ENCODE results near the gene SAA1. TPM values are rescaled to one million over a fixed set of nuclear protein-coding genes. Genes with fewer than 3 reads are reported as not detected.
"Not testable (repeated sequence)": the region's sequence is repeated elsewhere in the genome, so short reads cannot be mapped to it uniquely, and the experiment has no call there.

Gene SAA1
- total RNA-seq, 1 donor from 2014 or later = not detected

DNA sequence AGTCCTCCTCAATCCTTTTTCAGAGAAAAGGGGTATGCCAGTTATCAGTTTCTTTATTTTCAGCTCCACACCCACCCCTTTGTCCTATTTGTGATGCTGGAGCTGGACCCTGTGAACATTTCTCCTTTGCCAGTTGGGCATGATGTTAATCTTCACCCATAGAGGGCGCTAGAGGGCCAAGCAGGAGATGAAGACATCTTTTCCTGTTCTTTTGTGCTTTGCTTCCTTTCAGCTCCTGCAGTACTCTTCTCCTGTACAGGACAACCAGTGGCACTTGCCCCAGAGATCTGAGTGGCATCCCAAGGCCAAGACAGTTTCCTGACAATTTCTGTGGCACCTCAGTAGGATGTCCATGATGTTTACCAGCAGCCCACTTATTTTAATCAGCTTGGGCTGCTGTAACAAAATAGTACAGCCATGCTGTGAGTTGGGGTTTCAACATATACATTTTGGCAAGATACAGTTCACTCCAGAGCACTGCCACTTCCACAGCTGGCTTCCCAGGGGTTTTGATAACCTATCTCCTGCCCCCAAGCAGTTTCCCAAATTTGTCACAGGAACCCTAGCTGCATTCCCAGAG, 22.2 kb upstream of the SAA1 start:
- Mint-ChIP-seq H3K9me3 (no peaks in the 10 kb centered on the region), H3K36me3 (ENCODE audit: low read depth) (no peaks in the 10 kb centered on the region), H3K4me1 (ENCODE audit: low read depth) (peaks cover 39% of the 10 kb centered on the region), H3K4me3 (no peak overlapping the region), H3K27me3 (ENCODE audit: insufficient read depth) (peaks cover 27% of the 10 kb centered on the region), H3K27ac (peak overlapping the region; percentile 10)
- intact Hi-C loops (cut with micrococcal nuclease) = loop anchor here (1.0 to 10.0 kb wide), 11 partner anchors 38 to 520 kb away; partner anchors contain the start of genes SERGEF, SPTY2D1 and TSG101
- peak; percentile 65 for DNase-seq (ENCODE audit: low spot score)

GRCh38 chr11:18245396-18245795, 20.7 kb upstream of the SAA1 start:
- H3K9me3 Mint-ChIP-seq = no peaks in the 10 kb centered on the region
- DNase-seq (ENCODE audit: low spot score) = no peak
- H3K27me3 Mint-ChIP-seq (ENCODE audit: insufficient read depth) = peaks cover 17% of the 10 kb centered on the region
- no peaks in the 10 kb centered on the region for H3K36me3 Mint-ChIP-seq (ENCODE audit: low read depth)
- no peak overlapping the region for H3K27ac Mint-ChIP-seq
- no peak overlapping the region for H3K4me3 Mint-ChIP-seq
- intact Hi-C loops (cut with micrococcal nuclease) = loop anchor here (2.0 to 10.0 kb wide), 3 partner anchors 231 to 389 kb away; partner anchors contain the start of genes SERGEF, SPTY2D1 and TSG101
- H3K4me1 Mint-ChIP-seq (ENCODE audit: low read depth) = peaks cover 39% of the 10 kb centered on the region

- peaks cover 39% of the 10 kb centered on the region for H3K4me1 Mint-ChIP-seq (ENCODE audit: low read depth)
- H3K9me3 Mint-ChIP-seq; H3K27me3 Mint-ChIP-seq (ENCODE audit: insufficient read depth); H3K36me3 Mint-ChIP-seq (ENCODE audit: low read depth): not testable (repeated sequence)
- peak; percentile 48 for DNase-seq (ENCODE audit: low spot score)
- intact Hi-C loops (cut with micrococcal nuclease) = loop anchor here (10.0 kb wide), 2 partner anchors 232 to 388 kb away; partner anchors contain the start of genes SERGEF and SPTY2D1
- H3K4me3 Mint-ChIP-seq = peak overlapping the region; percentile 66
- H3K27ac Mint-ChIP-seq = peak overlapping the region; percentile 84
These were observed 19.5 kb upstream of the SAA1 start for GRCh38 chr11:18246379-18247190.

- H3K9me3 Mint-ChIP-seq; H3K36me3 Mint-ChIP-seq (ENCODE audit: low read depth); DNase-seq (ENCODE audit: low spot score): not testable (repeated sequence)
- intact Hi-C loops (cut with micrococcal nuclease) = loop anchor here (10.0 kb wide), 2 partner anchors 232 to 388 kb away; partner anchors contain the start of genes SERGEF and SPTY2D1
- Mint-ChIP-seq H3K4me1 (ENCODE audit: low read depth) (peaks cover 39% of the 10 kb centered on the region), H3K27me3 (ENCODE audit: insufficient read depth) (peaks cover 11% of the 10 kb centered on the region), H3K4me3 (peak overlapping the region; percentile 66), H3K27ac (peak overlapping the region; percentile 84)
These were observed 18.9 kb upstream of the SAA1 start for GRCh38 chr11:18247191-18247581.

DNA sequence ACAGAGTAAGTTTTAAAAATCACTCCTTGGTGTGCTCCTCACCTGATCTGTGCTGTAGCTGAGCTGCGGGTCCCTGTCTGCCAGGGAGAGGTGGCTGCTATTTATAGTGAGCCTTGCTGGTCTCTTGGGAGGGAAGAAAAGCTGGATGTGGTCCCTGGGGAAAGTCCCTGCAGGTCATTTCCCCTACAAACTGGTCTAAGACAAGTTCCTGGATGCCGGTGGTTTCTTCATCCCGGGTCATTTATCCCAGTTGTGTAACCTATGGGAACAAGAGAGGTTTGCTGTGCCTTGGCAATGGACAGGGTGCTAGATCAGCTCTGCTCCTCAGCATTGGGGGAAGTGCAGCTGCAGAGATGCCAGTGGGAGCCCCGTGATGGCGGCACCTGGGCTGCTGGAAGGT, 17.5 kb upstream of the SAA1 start, which contains the start of gene SAA2:
TSS of gene SAA2 (minus strand) at position 108 of the 400 bp plus-strand sequence. CDS start 657 bp downstream, outside the sequence.
- intact Hi-C loops (cut with micrococcal nuclease) = loop anchor here (10.0 kb wide), 2 partner anchors 234 to 386 kb away; partner anchors contain the start of genes SERGEF and SPTY2D1
- no peaks in the 10 kb centered on the region for H3K36me3 Mint-ChIP-seq (ENCODE audit: low read depth)
- H3K27me3 Mint-ChIP-seq (ENCODE audit: insufficient read depth) = peaks cover 11% of the 10 kb centered on the region
- H3K27ac Mint-ChIP-seq = no peak within 1 kb of the TSS
- H3K4me1 Mint-ChIP-seq (ENCODE audit: low read depth) = peaks cover 38% of the 10 kb centered on the region
- no peak within 1 kb of the TSS for H3K4me3 Mint-ChIP-seq
- no peaks in the 10 kb centered on the region for H3K9me3 Mint-ChIP-seq
- DNase-seq (ENCODE audit: low spot score) = no peak

GRCh38 chr11:18253233-18253632, 12.8 kb upstream of the SAA1 start:
- DNase-seq (ENCODE audit: low spot score) = no peak
- Mint-ChIP-seq H3K9me3 (no peaks in the 10 kb centered on the region), H3K4me3 (no peak overlapping the region), H3K36me3 (ENCODE audit: low read depth) (no peaks in the 10 kb centered on the region), H3K27me3 (ENCODE audit: insufficient read depth) (peaks cover 13% of the 10 kb centered on the region), H3K4me1 (ENCODE audit: low read depth) (peaks cover 4% of the 10 kb centered on the region), H3K27ac (no peak overlapping the region)
- intact Hi-C loops (cut with micrococcal nuclease) = no loop called here

GRCh38 chr11:18253778-18254338, 12.2 kb upstream of the SAA1 start:
- intact Hi-C loops (cut with micrococcal nuclease) = no loop called here

DNA sequence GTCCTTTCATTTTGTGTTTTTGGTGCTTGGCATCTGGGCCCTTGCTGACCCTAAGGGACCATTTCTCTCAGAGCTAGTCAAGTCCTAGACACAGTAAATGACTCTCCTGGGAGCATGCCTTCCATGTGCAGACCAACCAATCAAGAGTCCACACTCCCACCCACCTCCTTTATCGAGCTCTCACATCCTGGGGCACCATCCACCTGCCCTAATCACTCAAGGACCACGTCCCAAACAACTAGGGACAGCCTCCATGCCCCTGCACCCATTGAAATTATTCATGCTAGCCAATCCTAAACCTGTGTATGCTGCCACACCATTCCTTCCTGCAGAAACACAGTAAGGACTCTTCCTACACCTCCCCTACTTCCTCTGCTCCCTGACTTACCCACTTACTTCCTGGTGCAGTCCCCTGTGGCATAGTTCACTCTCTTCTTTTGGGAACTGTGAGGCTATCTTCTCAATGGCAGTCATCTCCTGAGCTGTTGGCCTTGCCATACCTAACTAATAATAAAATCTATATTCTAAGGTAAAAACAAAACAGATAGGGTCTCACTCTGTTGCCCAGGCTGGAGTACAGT, 11.2 kb upstream of the SAA1 start:
- H3K36me3 Mint-ChIP-seq (ENCODE audit: low read depth) = no peaks in the 10 kb centered on the region
- no peak for DNase-seq (ENCODE audit: low spot score)
- H3K27me3 Mint-ChIP-seq (ENCODE audit: insufficient read depth) = peaks cover 9% of the 10 kb centered on the region
- intact Hi-C loops (cut with micrococcal nuclease) = no loop called here
- H3K4me3 Mint-ChIP-seq = no peak overlapping the region
- H3K4me1 Mint-ChIP-seq (ENCODE audit: low read depth) = no peaks in the 10 kb centered on the region
- H3K9me3 Mint-ChIP-seq = no peaks in the 10 kb centered on the region
- no peak overlapping the region for H3K27ac Mint-ChIP-seq

More at GRCh38 chr11:18253778-18254338, 12.2 kb upstream of the SAA1 start:
- DNase-seq (ENCODE audit: low spot score) = no peak
- Mint-ChIP-seq H3K27me3 (ENCODE audit: insufficient read depth) (peaks cover 9% of the 10 kb centered on the region), H3K4me3 (no peak overlapping the region), H3K27ac (no peak overlapping the region), H3K36me3 (ENCODE audit: low read depth) (no peaks in the 10 kb centered on the region), H3K9me3 (no peaks in the 10 kb centered on the region), H3K4me1 (ENCODE audit: low read depth) (no peaks in the 10 kb centered on the region)

- intact Hi-C loops (cut with micrococcal nuclease) = no loop called here
- Mint-ChIP-seq H3K4me1 (ENCODE audit: low read depth) (no peaks in the 10 kb centered on the region), H3K36me3 (ENCODE audit: low read depth) (no peaks in the 10 kb centered on the region), H3K27ac (no peak overlapping the region), H3K4me3 (no peak overlapping the region), H3K9me3 (no peaks in the 10 kb centered on the region), H3K27me3 (ENCODE audit: insufficient read depth) (peaks cover 7% of the 10 kb centered on the region)
- DNase-seq (ENCODE audit: low spot score) = no peak
These were observed 6.8 kb upstream of the SAA1 start for GRCh38 chr11:18259259-18259658.

- no peak overlapping the region for H3K27ac Mint-ChIP-seq
These were observed 4.3 kb upstream of the SAA1 start for GRCh38 chr11:18261721-18262120.

DNA sequence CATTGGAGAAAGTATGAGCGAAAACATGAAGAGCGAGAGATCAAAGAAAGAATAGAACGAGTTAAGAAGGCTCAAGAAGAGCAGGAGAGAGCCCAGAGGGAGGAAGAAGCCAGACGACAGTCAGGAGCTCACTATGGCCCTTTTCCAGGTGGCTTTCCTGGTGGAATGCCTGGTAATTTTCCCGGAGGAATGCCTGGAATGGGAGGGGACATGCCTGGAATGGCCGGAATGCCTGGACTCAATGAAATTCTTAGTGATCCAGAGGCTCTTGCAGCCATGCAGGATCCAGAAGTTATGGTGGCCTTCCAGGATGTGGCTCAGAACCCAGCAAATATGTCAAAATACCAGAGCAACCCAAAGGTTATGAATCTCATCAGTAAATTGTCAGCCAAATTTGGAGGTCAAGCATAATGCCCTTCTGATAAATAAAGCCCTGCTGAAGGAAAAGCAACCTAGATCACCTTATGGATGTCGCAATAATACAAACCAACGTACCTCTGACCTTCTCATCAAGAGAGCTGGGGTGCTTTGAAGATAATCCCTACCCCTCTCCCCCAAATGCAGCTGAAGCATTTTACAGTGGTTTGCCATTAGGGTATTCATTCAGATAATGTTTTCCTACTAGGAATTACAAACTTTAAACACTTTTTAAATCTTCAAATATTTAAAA, 3.2 kb upstream of the SAA1 start:
- H3K27me3 Mint-ChIP-seq (ENCODE audit: insufficient read depth); intact Hi-C loops (cut with micrococcal nuclease); H3K27ac Mint-ChIP-seq; H3K4me1 Mint-ChIP-seq (ENCODE audit: low read depth); H3K36me3 Mint-ChIP-seq (ENCODE audit: low read depth); H3K4me3 Mint-ChIP-seq; DNase-seq (ENCODE audit: low spot score); H3K9me3 Mint-ChIP-seq: not testable (repeated sequence)

More at GRCh38 chr11:18261721-18262120, 4.3 kb upstream of the SAA1 start:
- intact Hi-C loops (cut with micrococcal nuclease) = no loop called here
- Mint-ChIP-seq H3K4me1 (ENCODE audit: low read depth) (no peaks in the 10 kb centered on the region), H3K27me3 (ENCODE audit: insufficient read depth) (peaks cover 9% of the 10 kb centered on the region), H3K4me3 (no peak overlapping the region), H3K36me3 (ENCODE audit: low read depth) (no peaks in the 10 kb centered on the region), H3K9me3 (no peaks in the 10 kb centered on the region)
- DNase-seq (ENCODE audit: low spot score) = no peak

- no peak overlapping the region for H3K27ac Mint-ChIP-seq
- intact Hi-C loops (cut with micrococcal nuclease) = no loop called here
- no peak overlapping the region for H3K4me3 Mint-ChIP-seq
- H3K4me1 Mint-ChIP-seq (ENCODE audit: low read depth) = no peaks in the 10 kb centered on the region
- H3K27me3 Mint-ChIP-seq (ENCODE audit: insufficient read depth) = peaks cover 3% of the 10 kb centered on the region
- H3K36me3 Mint-ChIP-seq (ENCODE audit: low read depth) = no peaks in the 10 kb centered on the region
- no peaks in the 10 kb centered on the region for H3K9me3 Mint-ChIP-seq
- DNase-seq (ENCODE audit: low spot score) = no peak
These were observed 2.0 kb upstream of the SAA1 start for GRCh38 chr11:18264035-18264434.

Data from activated T-helper 1 cell treated with anti-CD3 and anti-CD28 coated beads, Interleukin-12 subunit alpha, Interleukin-12 subunit beta, Interleukin-2, Interleukin-4 antibody, amounts not matched to agents 30 ng/mL and 10 ng/mL and 1 ng/mL, durations not matched to agents 14 hours and 24 hours and 36 hours (primary cell).